H1 (cell line): ENCODE measurements around the gene PPP1R3E. TPM values are rescaled to one million over a fixed set of nuclear protein-coding genes. Genes with fewer than 3 reads are reported as not detected.

Source experiments
- CEBPB ChIP-seq: IDR thresholded peaks from 2 replicates; pipeline ENCODE4 v1.6.1; 2012; ENCODE audit warnings: low read depth, low read length
- CTBP2 ChIP-seq: IDR thresholded peaks from 2 replicates; pipeline ENCODE4 v1.7.0; 2011; ENCODE audit warnings: borderline replicate concordance, mild to moderate bottlenecking, moderate library complexity, mixed read lengths, low read length; ENCODE audit not compliant: insufficient read depth, insufficient read length
- EGR1 ChIP-seq: IDR thresholded peaks from 2 replicates; pipeline ENCODE4 v1.6.1; 2011; ENCODE audit warnings: low read depth, low read length, borderline replicate concordance
- JUN ChIP-seq: IDR thresholded peaks from 2 replicates; pipeline ENCODE4 v1.6.1; 2011; ENCODE audit warnings: low read depth, mild to moderate bottlenecking, improper control_type of control experiment, low read length
- NRF1 ChIP-seq: IDR thresholded peaks from 2 replicates; pipeline ENCODE4 v1.6.1; 2011; ENCODE audit warnings: mild to moderate bottlenecking, low read depth, low read length, improper control_type of control experiment
- SIN3A ChIP-seq, 2 experiments: IDR thresholded peaks in 1 of 2; conservative IDR thresholded peaks in 1 of 2; 2 replicates each; pipeline ENCODE4 v1.6.1; 2011 to 2012; ENCODE audit warnings: low read length in 2 of 2, improper control_type of control experiment in 1 of 2, low read depth in 1 of 2, mild to moderate bottlenecking in 1 of 2
- SRF ChIP-seq: IDR thresholded peaks from 2 replicates; pipeline ENCODE4 v1.6.1; 2011; ENCODE audit warnings: mild to moderate bottlenecking, low read depth, low read length, moderate library complexity
- TBP ChIP-seq: IDR thresholded peaks from 2 replicates; pipeline ENCODE4 v1.6.1; 2011; ENCODE audit warnings: low read depth, low read length, improper control_type of control experiment
- polyA plus RNA-seq, 7 experiments: library from polyadenylated mRNA; depleted of rRNA in 3 of 7; stranded (reverse) in 5 of 7; unstranded in 2 of 7; fragments of >200 nt in 5 of 7; fragments of 200-250 nt in 2 of 7; gene quantifications; 1 replicate in 5 of 7; 2 replicates in 1 of 7; 4 replicates in 1 of 7; pipeline versions ENCODE4 v1.2.1 to v1.2.3, GENCODE V29; 2011 to 2013; ENCODE audit warnings: missing spikeins in 2 of 7, mixed read lengths in 2 of 7
- total RNA-seq: library from RNA; stranded (reverse); fragmentation: NEBNext Ultra II Directional; extraction: Animal tissue kit (Norgen Biotek cat#: 25700); gene quantifications from 2 replicates; pipeline ENCODE4 v1.2.1, GENCODE V29; 2021
- TF ChIP-seq, protein P1 (sequence below): fragments of 300-600 bp; sonication (generic); IDR thresholded peaks from 2 replicates; pipeline ENCODE4 v1.7.1; 2012; ENCODE audit warnings: low read length, moderate library complexity, mild to moderate bottlenecking, inconsistent platforms; ENCODE audit not compliant: insufficient replicate concordance

The PPP1R3E gene
- total and polyA plus RNA-seq, 2 of the 8 experiments (the other 6 are each of a cell fraction or from before 2014, with no cell fraction given), result 4.4 to 4.7 TPM

GRCh38 chr14:23284654-23285529 lies 17.8 kb downstream of the PPP1R3E start (continued):
- TF ChIP-seq JUN (no peak), SIN3A (conservative IDR thresholded peaks at IDR 0.05 in 1 of 2, IDR thresholded peaks at IDR 0.05 in 1 of 2; ENCODE audit: low read depth in 1 of 2, low read length in 2 of 2) (no peak), NRF1 (no peak), TBP (no peak), EGR1 (no peak), SRF (no peak), CTBP2 (no peak), CEBPB (no peak)
- TF ChIP-seq, protein P1, sequence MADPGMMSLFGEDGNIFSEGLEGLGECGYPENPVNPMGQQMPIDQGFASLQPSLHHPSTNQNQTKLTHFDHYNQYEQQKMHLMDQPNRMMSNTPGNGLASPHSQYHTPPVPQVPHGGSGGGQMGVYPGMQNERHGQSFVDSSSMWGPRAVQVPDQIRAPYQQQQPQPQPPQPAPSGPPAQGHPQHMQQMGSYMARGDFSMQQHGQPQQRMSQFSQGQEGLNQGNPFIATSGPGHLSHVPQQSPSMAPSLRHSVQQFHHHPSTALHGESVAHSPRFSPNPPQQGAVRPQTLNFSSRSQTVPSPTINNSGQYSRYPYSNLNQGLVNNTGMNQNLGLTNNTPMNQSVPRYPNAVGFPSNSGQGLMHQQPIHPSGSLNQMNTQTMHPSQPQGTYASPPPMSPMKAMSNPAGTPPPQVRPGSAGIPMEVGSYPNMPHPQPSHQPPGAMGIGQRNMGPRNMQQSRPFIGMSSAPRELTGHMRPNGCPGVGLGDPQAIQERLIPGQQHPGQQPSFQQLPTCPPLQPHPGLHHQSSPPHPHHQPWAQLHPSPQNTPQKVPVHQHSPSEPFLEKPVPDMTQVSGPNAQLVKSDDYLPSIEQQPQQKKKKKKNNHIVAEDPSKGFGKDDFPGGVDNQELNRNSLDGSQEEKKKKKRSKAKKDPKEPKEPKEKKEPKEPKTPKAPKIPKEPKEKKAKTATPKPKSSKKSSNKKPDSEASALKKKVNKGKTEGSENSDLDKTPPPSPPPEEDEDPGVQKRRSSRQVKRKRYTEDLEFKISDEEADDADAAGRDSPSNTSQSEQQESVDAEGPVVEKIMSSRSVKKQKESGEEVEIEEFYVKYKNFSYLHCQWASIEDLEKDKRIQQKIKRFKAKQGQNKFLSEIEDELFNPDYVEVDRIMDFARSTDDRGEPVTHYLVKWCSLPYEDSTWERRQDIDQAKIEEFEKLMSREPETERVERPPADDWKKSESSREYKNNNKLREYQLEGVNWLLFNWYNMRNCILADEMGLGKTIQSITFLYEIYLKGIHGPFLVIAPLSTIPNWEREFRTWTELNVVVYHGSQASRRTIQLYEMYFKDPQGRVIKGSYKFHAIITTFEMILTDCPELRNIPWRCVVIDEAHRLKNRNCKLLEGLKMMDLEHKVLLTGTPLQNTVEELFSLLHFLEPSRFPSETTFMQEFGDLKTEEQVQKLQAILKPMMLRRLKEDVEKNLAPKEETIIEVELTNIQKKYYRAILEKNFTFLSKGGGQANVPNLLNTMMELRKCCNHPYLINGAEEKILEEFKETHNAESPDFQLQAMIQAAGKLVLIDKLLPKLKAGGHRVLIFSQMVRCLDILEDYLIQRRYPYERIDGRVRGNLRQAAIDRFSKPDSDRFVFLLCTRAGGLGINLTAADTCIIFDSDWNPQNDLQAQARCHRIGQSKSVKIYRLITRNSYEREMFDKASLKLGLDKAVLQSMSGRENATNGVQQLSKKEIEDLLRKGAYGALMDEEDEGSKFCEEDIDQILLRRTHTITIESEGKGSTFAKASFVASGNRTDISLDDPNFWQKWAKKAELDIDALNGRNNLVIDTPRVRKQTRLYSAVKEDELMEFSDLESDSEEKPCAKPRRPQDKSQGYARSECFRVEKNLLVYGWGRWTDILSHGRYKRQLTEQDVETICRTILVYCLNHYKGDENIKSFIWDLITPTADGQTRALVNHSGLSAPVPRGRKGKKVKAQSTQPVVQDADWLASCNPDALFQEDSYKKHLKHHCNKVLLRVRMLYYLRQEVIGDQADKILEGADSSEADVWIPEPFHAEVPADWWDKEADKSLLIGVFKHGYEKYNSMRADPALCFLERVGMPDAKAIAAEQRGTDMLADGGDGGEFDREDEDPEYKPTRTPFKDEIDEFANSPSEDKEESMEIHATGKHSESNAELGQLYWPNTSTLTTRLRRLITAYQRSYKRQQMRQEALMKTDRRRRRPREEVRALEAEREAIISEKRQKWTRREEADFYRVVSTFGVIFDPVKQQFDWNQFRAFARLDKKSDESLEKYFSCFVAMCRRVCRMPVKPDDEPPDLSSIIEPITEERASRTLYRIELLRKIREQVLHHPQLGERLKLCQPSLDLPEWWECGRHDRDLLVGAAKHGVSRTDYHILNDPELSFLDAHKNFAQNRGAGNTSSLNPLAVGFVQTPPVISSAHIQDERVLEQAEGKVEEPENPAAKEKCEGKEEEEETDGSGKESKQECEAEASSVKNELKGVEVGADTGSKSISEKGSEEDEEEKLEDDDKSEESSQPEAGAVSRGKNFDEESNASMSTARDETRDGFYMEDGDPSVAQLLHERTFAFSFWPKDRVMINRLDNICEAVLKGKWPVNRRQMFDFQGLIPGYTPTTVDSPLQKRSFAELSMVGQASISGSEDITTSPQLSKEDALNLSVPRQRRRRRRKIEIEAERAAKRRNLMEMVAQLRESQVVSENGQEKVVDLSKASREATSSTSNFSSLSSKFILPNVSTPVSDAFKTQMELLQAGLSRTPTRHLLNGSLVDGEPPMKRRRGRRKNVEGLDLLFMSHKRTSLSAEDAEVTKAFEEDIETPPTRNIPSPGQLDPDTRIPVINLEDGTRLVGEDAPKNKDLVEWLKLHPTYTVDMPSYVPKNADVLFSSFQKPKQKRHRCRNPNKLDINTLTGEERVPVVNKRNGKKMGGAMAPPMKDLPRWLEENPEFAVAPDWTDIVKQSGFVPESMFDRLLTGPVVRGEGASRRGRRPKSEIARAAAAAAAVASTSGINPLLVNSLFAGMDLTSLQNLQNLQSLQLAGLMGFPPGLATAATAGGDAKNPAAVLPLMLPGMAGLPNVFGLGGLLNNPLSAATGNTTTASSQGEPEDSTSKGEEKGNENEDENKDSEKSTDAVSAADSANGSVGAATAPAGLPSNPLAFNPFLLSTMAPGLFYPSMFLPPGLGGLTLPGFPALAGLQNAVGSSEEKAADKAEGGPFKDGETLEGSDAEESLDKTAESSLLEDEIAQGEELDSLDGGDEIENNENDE, result no peak
